ENCODE measurements around the gene CHMP6. TPM values are rescaled to one million over a fixed set of nuclear protein-coding genes. Genes with fewer than 3 reads are reported as not detected.
A peak's percentile ranks its signal among the peaks of the same experiment; 100 is the strongest.

The CHMP6 gene
- total and polyA plus RNA-seq, 4 donors, result 9.6 to 24.0 (median 16.7) TPM

- Histone ChIP-seq H3K9me3 (ENCODE audit: control insufficient read depth in 4 of 4, low read length in 3 of 4) (no peaks in the 10 kb centered on the region), H3K27me3 (ENCODE audit: control insufficient read depth in 4 of 4, insufficient read depth in 4 of 4, low read length in 3 of 4) (no peaks in the 10 kb centered on the region), H3K4me3 (ENCODE audit: low read depth in 1 of 3, low read length in 3 of 3) (no peak overlapping the region), H3K27ac (ENCODE audit: low read depth in 1 of 2, low read length in 2 of 2) (no peak overlapping the region), H3K9ac (ENCODE audit: low read depth in 1 of 2, low read length in 2 of 2) (no peak overlapping the region), H3K36me3 (ENCODE audit: control insufficient read depth in 4 of 4, insufficient read depth in 3 of 4, low read depth in 1 of 4, low read length in 3 of 4) (no peaks in the 10 kb centered on the region), H3K4me1 (ENCODE audit: control insufficient read depth in 4 of 4, insufficient read depth in 4 of 4, low read length in 3 of 4) (peaks cover 0 to 6% (median 2%) of the 10 kb centered on the region in 4 donors)
- DNase-seq (ENCODE audit: low spot score), result no peak
- WGBS, result 9% methylated on average over 65 of the region's 65 CpGs
- TF ChIP-seq REST (IDR thresholded peaks at IDR 0.05), result no peak
- TF ChIP-seq NR2F2 (IDR thresholded peaks at IDR 0.05), result no peak
- no peak for TF ChIP-seq YY1 (IDR thresholded peaks at IDR 0.05)
- TF ChIP-seq HNF4G (IDR thresholded peaks at IDR 0.05), result no peak
- TF ChIP-seq FOXA1 (IDR thresholded peaks at IDR 0.05), result no peak
- no peak for TF ChIP-seq JUND (IDR thresholded peaks at IDR 0.05)
- no peak for TF ChIP-seq TAF1 (conservative IDR thresholded peaks at IDR 0.05)
- no peak for TF ChIP-seq SP1 (IDR thresholded peaks at IDR 0.05)
- TF ChIP-seq MAX (IDR thresholded peaks at IDR 0.05), result no peak
- TF ChIP-seq CTCF (IDR thresholded peaks at IDR 0.05; ENCODE audit: low read depth, low read length, missing input control), result peak; percentile 44
- no peak for TF ChIP-seq EGR1 (IDR thresholded peaks at IDR 0.05; ENCODE audit: low read depth in 2 of 2)
- TF ChIP-seq RAD21 (IDR thresholded peaks at IDR 0.05), result peak; percentile 8 to 56
- TF ChIP-seq HNF4A (conservative IDR thresholded peaks at IDR 0.05), result no peak
- no peak for TF ChIP-seq ATF3 (IDR thresholded peaks at IDR 0.05)
- TF ChIP-seq ZBTB33 (IDR thresholded peaks at IDR 0.05), result no peak
- no peak for TF ChIP-seq GABPA (IDR thresholded peaks at IDR 0.05 in 1 of 2, conservative IDR thresholded peaks at IDR 0.05 in 1 of 2)
- TF ChIP-seq RXRA (IDR thresholded peaks at IDR 0.05), result no peak
Observed at GRCh38 chr17:80981062-80981902, 10.4 kb upstream of the CHMP6 start.

All from liver (tissue), 9 donors.